Astrocyte (in vitro differentiated cells and primary cell): ENCODE results near the gene ABHD15. TPM values are rescaled to one million over a fixed set of nuclear protein-coding genes. Genes with fewer than 3 reads are reported as not detected.

ENCODE experiments used
- DNase-seq: peaks from one replicate; pipeline ENCODE4 v3.0.0-alpha.2; 2010; ENCODE audit warnings: low read depth
- FAIRE-seq: peaks from 2 replicates; lab custom pipeline; 2011; peaks lifted over from hg19 to GRCh38; lab: Jason Lieb, UNC
- H2AFZ ChIP-seq: 2 replicates; pipeline ENCODE4 v1.6.0; 2012; ENCODE audit warnings: low read depth, low read length, inconsistent platforms
- H3K27ac ChIP-seq: 2 replicates; pipeline ENCODE4 v1.5.1; 2011; ENCODE audit warnings: low read depth, low read length, inconsistent platforms
- H3K27me3 ChIP-seq: 2 replicates; pipeline ENCODE4 v1.6.0; 2011; ENCODE audit warnings: low read length, inconsistent platforms; ENCODE audit not compliant: insufficient read depth
- H3K36me3 ChIP-seq: 2 replicates; pipeline ENCODE4 v1.5.1; 2011; ENCODE audit warnings: low read length, inconsistent platforms; ENCODE audit not compliant: insufficient read depth
- H3K4me1 ChIP-seq: 2 replicates; pipeline ENCODE4 v1.5.1; 2011; ENCODE audit warnings: low read length, inconsistent platforms; ENCODE audit not compliant: insufficient read depth
- H3K4me2 ChIP-seq: 2 replicates; pipeline ENCODE4 v1.6.0; 2012; ENCODE audit warnings: low read length, inconsistent platforms
- H3K4me3 ChIP-seq: 2 replicates; pipeline ENCODE4 v1.5.1; 2011; ENCODE audit warnings: low read depth, mild to moderate bottlenecking, low read length, inconsistent platforms; ENCODE audit not compliant: insufficient read depth
- H3K79me2 ChIP-seq: 2 replicates; pipeline ENCODE4 v1.6.0; 2012; ENCODE audit warnings: mild to moderate bottlenecking, low read length, inconsistent platforms; ENCODE audit not compliant: insufficient read depth
- H3K9ac ChIP-seq: 2 replicates; pipeline ENCODE4 v1.6.0; 2012; ENCODE audit warnings: mild to moderate bottlenecking, low read length, inconsistent platforms
- H3K9me3 ChIP-seq: 2 replicates; pipeline ENCODE4 v1.5.1; 2012; ENCODE audit warnings: low read depth, mild to moderate bottlenecking, low read length, inconsistent platforms; ENCODE audit not compliant: insufficient read depth
- H4K20me1 ChIP-seq: 2 replicates; pipeline ENCODE4 v1.6.0; 2012; ENCODE audit warnings: low read length, inconsistent platforms; ENCODE audit not compliant: insufficient read depth
- H3K27ac Mint-ChIP-seq: one replicate; pipeline ENCODE4 v1.8.0; 2021; ENCODE audit warnings: mild to moderate bottlenecking, mixed read lengths; ENCODE audit not compliant: unreplicated experiment
- H3K27me3 Mint-ChIP-seq: one replicate; pipeline ENCODE4 v1.8.0; 2021; ENCODE audit warnings: low read depth, mixed read lengths; ENCODE audit not compliant: unreplicated experiment
- H3K36me3 Mint-ChIP-seq: one replicate; pipeline ENCODE4 v1.8.0; 2021; ENCODE audit warnings: low read depth, mixed read lengths; ENCODE audit not compliant: unreplicated experiment
- H3K4me1 Mint-ChIP-seq: one replicate; pipeline ENCODE4 v1.8.0; 2021; ENCODE audit warnings: low read depth, mixed read lengths; ENCODE audit not compliant: unreplicated experiment
- H3K4me3 Mint-ChIP-seq: one replicate; pipeline ENCODE4 v1.8.0; 2021; ENCODE audit warnings: mild to moderate bottlenecking, moderate library complexity, mixed read lengths; ENCODE audit not compliant: unreplicated experiment
- H3K9me3 Mint-ChIP-seq: one replicate; pipeline ENCODE4 v1.8.0; 2021; ENCODE audit warnings: mild to moderate bottlenecking, mixed read lengths; ENCODE audit not compliant: unreplicated experiment
- EZH2 ChIP-seq: IDR thresholded peaks from 2 replicates; pipeline ENCODE4 v1.6.1; 2012; ENCODE audit warnings: mild to moderate bottlenecking, low read length, inconsistent platforms; ENCODE audit not compliant: insufficient read depth
- total RNA-seq: library from RNA; stranded (reverse); gene quantifications from 2 replicates; pipeline ENCODE4 v1.2.1, GENCODE V29; 2021
- TF ChIP-seq, protein P1 (sequence below): IDR thresholded peaks from 2 replicates; pipeline ENCODE4 v1.5.1; 2011; ENCODE audit warnings: low read depth, mild to moderate bottlenecking, inconsistent platforms, low read length, moderate library complexity; ENCODE audit not compliant: insufficient read depth

The ABHD15 gene
- total RNA-seq, 1 donor from 2014 or later = 8.6 TPM

DNA sequence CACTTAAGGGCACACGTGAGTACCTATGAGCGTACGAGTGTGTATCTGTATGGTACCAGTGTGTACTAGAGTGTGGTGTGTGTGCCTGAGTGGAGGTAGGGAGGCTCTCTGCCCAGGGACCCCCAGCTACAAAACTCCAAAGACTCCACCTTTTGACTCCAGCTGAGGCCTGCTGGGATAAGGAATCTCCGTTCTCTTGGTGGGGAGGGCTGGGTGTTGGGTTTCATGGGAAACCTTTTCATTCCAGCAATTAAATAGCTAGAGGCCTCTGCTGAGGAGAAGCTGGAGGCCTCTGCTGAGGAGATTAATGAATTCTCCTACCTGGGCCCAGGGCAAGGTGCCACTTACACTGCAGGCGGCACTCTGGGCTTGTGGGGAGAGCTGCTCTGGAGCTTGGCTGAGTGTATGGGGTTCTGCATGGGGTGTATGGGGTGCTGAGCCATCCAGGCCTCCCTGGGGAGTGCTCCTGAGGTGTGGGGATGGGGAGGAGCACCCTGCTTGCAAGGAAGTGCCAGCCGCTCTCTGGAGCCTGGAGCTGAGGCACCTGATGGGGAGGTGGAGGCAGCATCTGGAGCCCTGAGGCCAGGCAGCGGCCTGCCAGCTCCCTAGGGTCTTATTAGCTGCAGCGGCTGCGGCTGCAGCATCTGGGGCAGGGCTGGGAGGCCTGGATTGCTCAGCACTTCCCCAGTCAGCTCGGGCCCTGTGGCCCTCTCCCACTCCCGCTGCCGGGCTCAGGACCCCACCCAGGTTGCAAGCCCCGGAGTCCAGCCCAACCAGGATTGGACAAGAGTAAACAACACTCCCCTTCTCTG is 30.7 kb upstream of the ABHD15 start:
- Mint-ChIP-seq H3K27ac (no peak overlapping the region), H3K4me3 (no peak overlapping the region), H3K36me3 (no peaks in the 10 kb centered on the region), H3K4me1 (peaks cover 5% of the 10 kb centered on the region), H3K27me3 (no peaks in the 10 kb centered on the region), H3K9me3 (no peaks in the 10 kb centered on the region)
- Histone ChIP-seq H3K9me3 (no peaks in the 10 kb centered on the region), H3K4me3 (no peak overlapping the region), H4K20me1 (peaks cover 56% of the 10 kb centered on the region), H3K27ac (no peak overlapping the region), H3K4me1 (peaks cover 15% of the 10 kb centered on the region), H3K4me2 (no peak overlapping the region), H3K9ac (no peak overlapping the region), H2AFZ (no peak overlapping the region), H3K27me3 (peaks cover 12% of the 10 kb centered on the region), H3K79me2 (peaks cover 6% of the 10 kb centered on the region), H3K36me3 (no peaks in the 10 kb centered on the region)
- no peak for DNase-seq
- no peak for FAIRE-seq
- TF ChIP-seq EZH2 = no peak
- TF ChIP-seq, protein P1, sequence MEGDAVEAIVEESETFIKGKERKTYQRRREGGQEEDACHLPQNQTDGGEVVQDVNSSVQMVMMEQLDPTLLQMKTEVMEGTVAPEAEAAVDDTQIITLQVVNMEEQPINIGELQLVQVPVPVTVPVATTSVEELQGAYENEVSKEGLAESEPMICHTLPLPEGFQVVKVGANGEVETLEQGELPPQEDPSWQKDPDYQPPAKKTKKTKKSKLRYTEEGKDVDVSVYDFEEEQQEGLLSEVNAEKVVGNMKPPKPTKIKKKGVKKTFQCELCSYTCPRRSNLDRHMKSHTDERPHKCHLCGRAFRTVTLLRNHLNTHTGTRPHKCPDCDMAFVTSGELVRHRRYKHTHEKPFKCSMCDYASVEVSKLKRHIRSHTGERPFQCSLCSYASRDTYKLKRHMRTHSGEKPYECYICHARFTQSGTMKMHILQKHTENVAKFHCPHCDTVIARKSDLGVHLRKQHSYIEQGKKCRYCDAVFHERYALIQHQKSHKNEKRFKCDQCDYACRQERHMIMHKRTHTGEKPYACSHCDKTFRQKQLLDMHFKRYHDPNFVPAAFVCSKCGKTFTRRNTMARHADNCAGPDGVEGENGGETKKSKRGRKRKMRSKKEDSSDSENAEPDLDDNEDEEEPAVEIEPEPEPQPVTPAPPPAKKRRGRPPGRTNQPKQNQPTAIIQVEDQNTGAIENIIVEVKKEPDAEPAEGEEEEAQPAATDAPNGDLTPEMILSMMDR = no peak

DNA sequence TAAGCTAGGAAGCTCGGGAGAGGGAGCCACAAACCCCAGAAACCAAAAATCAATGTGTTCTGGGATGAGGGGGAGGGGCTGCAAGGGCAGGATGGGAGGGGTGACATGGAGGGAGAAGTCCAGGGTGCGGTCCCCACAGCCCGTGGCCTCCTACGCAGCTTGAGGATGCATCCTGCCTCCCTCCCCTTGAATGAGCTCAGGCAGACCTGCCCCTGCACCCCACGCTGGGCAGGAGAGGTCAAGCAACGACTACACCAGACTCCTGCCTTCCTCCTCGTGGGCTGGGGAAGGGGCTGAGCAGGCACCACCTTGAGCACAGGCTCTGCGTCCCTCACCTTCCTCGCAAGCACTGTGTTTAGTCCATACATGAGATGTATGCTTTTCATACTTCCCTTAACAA is 30.0 kb upstream of the ABHD15 start:
- H3K36me3 Mint-ChIP-seq = no peaks in the 10 kb centered on the region
- no peak overlapping the region for H3K4me3 ChIP-seq
- H2AFZ ChIP-seq = no peak overlapping the region
- peaks cover 53% of the 10 kb centered on the region for H4K20me1 ChIP-seq
- H3K36me3 ChIP-seq = no peaks in the 10 kb centered on the region
- H3K4me1 Mint-ChIP-seq = peaks cover 8% of the 10 kb centered on the region
- no peak for TF ChIP-seq EZH2
- TF ChIP-seq, protein P1 = no peak
- no peaks in the 10 kb centered on the region for H3K9me3 Mint-ChIP-seq
- H3K9ac ChIP-seq = no peak overlapping the region
- H3K9me3 ChIP-seq = no peaks in the 10 kb centered on the region
- no peak overlapping the region for H3K27ac Mint-ChIP-seq
- no peak overlapping the region for H3K27ac ChIP-seq
- H3K27me3 Mint-ChIP-seq = no peaks in the 10 kb centered on the region
- no peak overlapping the region for H3K4me2 ChIP-seq
- FAIRE-seq = no peak
- DNase-seq = no peak
- peaks cover 6% of the 10 kb centered on the region for H3K79me2 ChIP-seq
- peaks cover 12% of the 10 kb centered on the region for H3K27me3 ChIP-seq
- peaks cover 22% of the 10 kb centered on the region for H3K4me1 ChIP-seq
- H3K4me3 Mint-ChIP-seq = no peak overlapping the region
